Measurements from ENCODE around the gene PROCA1. TPM values are rescaled to one million over a fixed set of nuclear protein-coding genes. Genes with fewer than 3 reads are reported as not detected.

PROCA1 gene
- total and polyA plus RNA-seq, 9 of the 15 experiments (the other 6 are each of a cell fraction or from before 2014, with no cell fraction given) = 0.78 to 16.2 (median 5.6) TPM

DNA sequence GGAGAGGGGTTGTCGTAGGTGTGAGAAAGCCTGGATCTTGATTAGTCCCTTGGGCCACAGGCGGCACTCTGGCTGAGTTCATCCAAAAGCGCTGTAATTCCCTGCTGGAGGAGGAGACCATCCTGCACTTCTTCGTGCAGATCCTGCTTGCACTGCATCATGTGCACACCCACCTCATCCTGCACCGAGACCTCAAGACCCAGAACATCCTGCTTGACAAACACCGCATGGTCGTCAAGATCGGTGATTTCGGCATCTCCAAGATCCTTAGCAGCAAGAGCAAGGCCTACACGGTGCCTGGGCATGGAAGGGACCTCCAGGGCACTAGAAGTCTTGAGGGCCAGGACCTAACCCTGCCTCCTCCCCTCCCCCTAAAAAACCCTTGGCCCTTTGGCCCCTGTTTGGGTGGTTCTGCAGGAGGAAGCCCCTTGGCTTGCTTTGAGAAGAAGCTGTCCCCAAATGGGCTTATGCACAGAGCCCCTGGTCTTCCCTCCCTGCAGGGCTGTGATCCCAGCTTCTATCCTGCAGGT lies 23.1 kb upstream of the PROCA1 start:
- DNase-seq (ENCODE audit: extremely low read depth in 1 of 4, low spot score in 3 of 4) (no peak), FAIRE-seq (no peak), ATAC-seq (peak; percentile 3; the same call in 2 of the 3 replicates)
- Histone ChIP-seq H3K27ac (ENCODE audit: extremely low read depth, low read depth, low read length) (peak overlapping the region; percentile 64), H3K4me2 (ENCODE audit: insufficient read depth, low read length) (peak overlapping the region; percentile 62), H3K4me3 (no peak overlapping the region), H3K9me1 (ENCODE audit: control insufficient read depth, insufficient read depth, low read length) (no peaks in the 10 kb centered on the region), H2AFZ (ENCODE audit: low read depth, low read length) (peak overlapping the region; percentile 80), H3K79me2 (ENCODE audit: control insufficient read depth, insufficient read depth, low read length) (no peaks in the 10 kb centered on the region), H3K36me3 (ENCODE audit: control insufficient read depth, insufficient read depth, low read length) (peaks cover 9% of the 10 kb centered on the region; the same call in 2 of the 3 replicates), H3K4me1 (replicated peaks in 1 of 2; ENCODE audit: control insufficient read depth in 2 of 2, insufficient read depth in 2 of 2, low read length in 2 of 2) (peaks cover 27 to 48% of the 10 kb centered on the region in 2 experiments), H4K20me1 (replicated peaks; ENCODE audit: control insufficient read depth, insufficient read depth, low read length) (no peaks in the 10 kb centered on the region), H3K27me3 (ENCODE audit: control insufficient read depth in 2 of 2, insufficient read depth in 2 of 2, low read length in 2 of 2) (no peaks in the 10 kb centered on the region), H3K9me3 (replicated peaks; ENCODE audit: control insufficient read depth, insufficient read depth, low read depth, low read length) (no peaks in the 10 kb centered on the region), H3K9ac (ENCODE audit: insufficient read depth in 1 of 2, low read depth in 2 of 2, low read length in 2 of 2) (peak overlapping the region; percentile 47 to 78)
- in situ Hi-C loops (cut with MboI) = no loop called here
- intact Hi-C loops (cut with micrococcal nuclease) = no loop called here
- ChIA-PET POLR2A (interaction anchor here (0.6 to 3.0 kb wide), 8 partner anchors 8 to 17 kb away, joined by 3 to 17 read pairs (median 8); partner anchors contain the start of genes RPL23A and TLCD1), CTCF (ENCODE audit: low intra/inter-chr PET ratio) (interaction anchor here (0.7 to 1.3 kb wide), 2 partner anchors 15 to 144 kb away, joined by 3 to 7 read pairs; no protein-coding TSS in a partner anchor)
- no TSS peak for BruUV-seq (replicated peaks)
- 75% methylated on average over 10 of the region's 10 CpGs for WGBS (ENCODE audit: insufficient coverage, low coverage, missing lambda C conversion rate)
- 0 out of 2 replicates have a peak, but pooled peaks have one; percentile 14 for TF ChIP-seq CHD2 (IDR thresholded peaks at IDR 0.05; ENCODE audit: low read depth, low read length)
- no peak for TF ChIP-seq NCOA6 (IDR thresholded peaks at IDR 0.05)
- no peak for TF ChIP-seq SUPT5H (IDR thresholded peaks at IDR 0.05)
- TF ChIP-seq ZEB2 (IDR thresholded peaks at IDR 0.05) = no peak
- TF ChIP-seq HOXB6 (CRISPR knock-in tag; IDR thresholded peaks at IDR 0.05; ENCODE audit: borderline replicate concordance) = no peak
- TF ChIP-seq WHSC1 (IDR thresholded peaks at IDR 0.05; ENCODE audit: low read length) = peak; percentile 53
- TF ChIP-seq SAFB (IDR thresholded peaks at IDR 0.05; ENCODE audit: borderline replicate concordance, low read depth, low read length) = no peak
- TF ChIP-seq, protein P1, sequence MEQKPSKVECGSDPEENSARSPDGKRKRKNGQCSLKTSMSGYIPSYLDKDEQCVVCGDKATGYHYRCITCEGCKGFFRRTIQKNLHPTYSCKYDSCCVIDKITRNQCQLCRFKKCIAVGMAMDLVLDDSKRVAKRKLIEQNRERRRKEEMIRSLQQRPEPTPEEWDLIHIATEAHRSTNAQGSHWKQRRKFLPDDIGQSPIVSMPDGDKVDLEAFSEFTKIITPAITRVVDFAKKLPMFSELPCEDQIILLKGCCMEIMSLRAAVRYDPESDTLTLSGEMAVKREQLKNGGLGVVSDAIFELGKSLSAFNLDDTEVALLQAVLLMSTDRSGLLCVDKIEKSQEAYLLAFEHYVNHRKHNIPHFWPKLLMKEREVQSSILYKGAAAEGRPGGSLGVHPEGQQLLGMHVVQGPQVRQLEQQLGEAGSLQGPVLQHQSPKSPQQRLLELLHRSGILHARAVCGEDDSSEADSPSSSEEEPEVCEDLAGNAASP (IDR thresholded peaks at IDR 0.05) = no peak
- no peak for TF ChIP-seq RCOR1 (IDR thresholded peaks at IDR 0.05; ENCODE audit: borderline replicate concordance in 1 of 2, low read depth in 2 of 2, low read length in 2 of 2)
- no peak for TF ChIP-seq RBM22 (IDR thresholded peaks at IDR 0.05; ENCODE audit: low read depth, low read length, poor library complexity, severe bottlenecking)
- TF ChIP-seq ZBTB7A (IDR thresholded peaks at IDR 0.05; ENCODE audit: borderline replicate concordance, control insufficient read depth, low read depth, low read length) = 0 out of 2 replicates have a peak, but pooled peaks have one; percentile 4
